GM23248 (cell line): Measurements from ENCODE around the gene BBOX1.

Experiments
- EZH2 ChIP-seq: fragments of 200-600 bp; sonication (generic); IDR thresholded peaks from 2 replicates; pipeline ENCODE4 v1.6.1; 2018; ENCODE audit warnings: antibody characterized with exemption, mild to moderate bottlenecking; ENCODE audit not compliant: insufficient read depth, poor library complexity, severe bottlenecking
- EZH2phosphoT487 ChIP-seq: fragments of 200-600 bp; sonication (generic); IDR thresholded peaks from 2 replicates; pipeline ENCODE4 v1.6.1; 2018; ENCODE audit warnings: antibody characterized with exemption, moderate library complexity, mild to moderate bottlenecking, low read depth; ENCODE audit not compliant: insufficient read depth

- no peak for TF ChIP-seq EZH2phosphoT487
- TF ChIP-seq EZH2: no peak
These were observed at the start of gene BBOX1 for GRCh38 chr11:27040302-27041115.
